GM12864 (cell line): ENCODE results near the gene MDFIC.

ENCODE experiments used
- DNase-seq: peaks from one replicate; pipeline ENCODE4 v3.0.0-alpha.2; 2011; ENCODE audit warnings: low read depth
- H3K4me3 ChIP-seq: 2 replicates; pipeline ENCODE4 v1.5.1; 2011; ENCODE audit warnings: mild to moderate bottlenecking, low read depth, low read length, control low read depth
- TF ChIP-seq, protein P1 (sequence below): IDR thresholded peaks from 2 replicates; pipeline ENCODE4 v1.5.1; 2011; ENCODE audit warnings: low read depth, mild to moderate bottlenecking, moderate library complexity, low read length, control low read depth, inconsistent platforms; ENCODE audit errors: missing control alignments

MDFIC gene

DNA sequence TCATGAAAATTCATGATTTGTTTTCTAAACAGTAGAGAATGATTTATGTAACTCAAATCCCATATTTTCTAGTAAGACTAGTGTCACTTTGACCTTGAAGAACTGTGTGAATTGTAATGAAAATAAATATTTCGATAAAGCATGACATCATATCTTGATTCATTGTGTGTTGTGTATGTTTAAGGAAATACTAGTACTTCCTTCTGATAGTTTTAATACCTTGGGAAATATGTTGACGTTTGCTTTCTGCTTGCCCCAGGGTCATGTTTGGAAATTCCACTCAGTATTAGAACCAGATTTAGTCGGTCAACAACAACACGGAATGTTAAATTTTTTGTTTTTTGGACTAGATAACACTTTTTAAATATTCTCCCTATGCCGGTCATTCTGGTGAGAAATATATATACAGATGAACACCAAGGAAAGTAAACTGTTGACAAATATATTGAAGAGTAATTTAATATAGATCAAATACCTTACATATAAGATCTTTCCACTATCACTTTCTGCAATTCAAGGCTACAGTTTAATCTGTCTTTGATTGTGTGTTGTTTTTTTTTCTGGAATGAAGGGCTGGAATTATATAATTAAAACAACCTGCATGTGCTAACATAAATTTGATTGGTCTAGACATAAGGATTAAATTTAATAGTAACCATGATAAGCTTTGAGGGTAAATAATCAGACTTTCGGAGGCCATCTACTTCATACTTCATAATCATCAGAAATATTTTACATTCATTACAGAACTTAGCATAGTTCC, 126.2 kb downstream of the MDFIC start:
- TF ChIP-seq, protein P1, sequence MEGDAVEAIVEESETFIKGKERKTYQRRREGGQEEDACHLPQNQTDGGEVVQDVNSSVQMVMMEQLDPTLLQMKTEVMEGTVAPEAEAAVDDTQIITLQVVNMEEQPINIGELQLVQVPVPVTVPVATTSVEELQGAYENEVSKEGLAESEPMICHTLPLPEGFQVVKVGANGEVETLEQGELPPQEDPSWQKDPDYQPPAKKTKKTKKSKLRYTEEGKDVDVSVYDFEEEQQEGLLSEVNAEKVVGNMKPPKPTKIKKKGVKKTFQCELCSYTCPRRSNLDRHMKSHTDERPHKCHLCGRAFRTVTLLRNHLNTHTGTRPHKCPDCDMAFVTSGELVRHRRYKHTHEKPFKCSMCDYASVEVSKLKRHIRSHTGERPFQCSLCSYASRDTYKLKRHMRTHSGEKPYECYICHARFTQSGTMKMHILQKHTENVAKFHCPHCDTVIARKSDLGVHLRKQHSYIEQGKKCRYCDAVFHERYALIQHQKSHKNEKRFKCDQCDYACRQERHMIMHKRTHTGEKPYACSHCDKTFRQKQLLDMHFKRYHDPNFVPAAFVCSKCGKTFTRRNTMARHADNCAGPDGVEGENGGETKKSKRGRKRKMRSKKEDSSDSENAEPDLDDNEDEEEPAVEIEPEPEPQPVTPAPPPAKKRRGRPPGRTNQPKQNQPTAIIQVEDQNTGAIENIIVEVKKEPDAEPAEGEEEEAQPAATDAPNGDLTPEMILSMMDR = no peak
- no peak overlapping the region for H3K4me3 ChIP-seq
- DNase-seq = no peak

GRCh38 chr7:115052706-115053105, 130.8 kb downstream of the MDFIC start:
- TF ChIP-seq, protein P1 = no peak
- no peak for DNase-seq

GRCh38 chr7:115054478-115055065, 132.7 kb downstream of the MDFIC start:
- no peak for DNase-seq
- TF ChIP-seq, protein P1 = no peak
- H3K4me3 ChIP-seq = no peak overlapping the region

More at GRCh38 chr7:115052706-115053105, 130.8 kb downstream of the MDFIC start:
- H3K4me3 ChIP-seq = no peak overlapping the region

- no peak overlapping the region for H3K4me3 ChIP-seq
- no peak for DNase-seq
- TF ChIP-seq, protein P1 = no peak
These were observed 134.1 kb downstream of the MDFIC start for GRCh38 chr7:115056019-115056418.

DNA sequence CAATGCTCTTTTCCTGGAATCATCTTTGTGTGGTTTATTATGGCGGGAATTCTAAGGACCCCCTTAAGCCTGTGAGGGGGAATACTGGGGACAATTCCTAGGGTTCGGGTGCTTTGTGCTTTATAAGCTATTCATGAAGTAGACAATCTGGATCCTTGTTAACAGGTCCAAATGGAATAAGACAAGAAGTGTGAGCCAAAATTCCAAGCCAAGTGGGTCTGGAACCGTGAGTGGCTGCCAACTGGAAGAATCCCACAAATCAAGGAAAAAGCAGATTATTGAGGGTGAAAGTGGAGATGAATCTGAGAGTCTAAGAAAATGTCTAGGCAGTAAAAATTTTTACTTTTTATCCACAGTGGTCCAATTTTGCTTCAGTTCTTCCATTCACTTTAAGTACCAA, 136.8 kb downstream of the MDFIC start:
- DNase-seq = no peak
- TF ChIP-seq, protein P1 = no peak
- H3K4me3 ChIP-seq = no peak overlapping the region

DNA sequence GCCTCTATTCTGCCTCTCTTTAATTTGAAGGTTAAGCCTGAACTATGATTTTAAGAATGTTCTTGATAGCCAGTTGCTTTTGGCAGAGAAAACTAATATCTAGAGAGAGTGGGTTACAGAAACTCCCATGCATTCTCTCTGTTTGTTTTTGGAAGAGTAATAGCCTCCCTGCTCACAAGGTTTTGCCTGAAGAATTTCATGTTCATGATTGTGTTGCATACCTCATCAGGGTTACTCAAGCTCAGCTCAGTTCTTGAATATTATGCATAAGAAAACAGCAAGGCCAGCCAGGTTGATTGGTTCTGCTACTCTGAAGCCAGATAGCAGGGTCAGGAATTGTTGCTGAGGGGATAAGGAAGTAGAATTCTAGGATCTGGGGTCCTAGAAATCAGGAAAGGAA, 137.4 kb downstream of the MDFIC start:
- TF ChIP-seq, protein P1 = no peak
- no peak overlapping the region for H3K4me3 ChIP-seq
- no peak for DNase-seq
